SU-DHL-6 (cell line): ENCODE measurements around the gene NPHP4.

Source experiments
- CTCF ChIP-seq: fragments of 200-600 bp; sonication (generic); IDR thresholded peaks from one replicate; pipeline ENCODE4 v1.5.1; 2017; ENCODE audit warnings: antibody characterized with exemption, mild to moderate bottlenecking, low read length, moderate library complexity; ENCODE audit not compliant: insufficient read depth, poor library complexity, severe bottlenecking
- EZH2phosphoT487 ChIP-seq: fragments of 200-600 bp; sonication (generic), shearing (Covaris generic); conservative IDR thresholded peaks from 2 replicates; pipeline ENCODE4 v1.6.1; 2018; ENCODE audit warnings: mild to moderate bottlenecking, antibody characterized with exemption, low read length, moderate library complexity, mixed read lengths

GRCh38 chr1:6040861-6041415, 48.7 kb upstream of the NPHP4 start:
- TF ChIP-seq CTCF (no peak), EZH2phosphoT487 (no peak)
